Activated T-cell treated with anti-CD3 and anti-CD28 coated beads, Interleukin-2, amount 50 U/mL, for 72 hours (primary cell): Measurements from ENCODE around the gene DHX35. TPM values are rescaled to one million over a fixed set of nuclear protein-coding genes. Genes with fewer than 3 reads are reported as not detected.

Experiments used
- ATAC-seq, 2 donors: fragments of 150-1000 bp; cut with Tn5 transposase; replicated peaks in 1 of 2; 2 replicates each; pipeline ENCODE4 v1.10.0; 2021; ENCODE audit warnings: moderate library complexity in 2 of 2, mild to moderate bottlenecking in 1 of 2
- DNase-seq, 2 donors: peaks; one replicate each; pipeline ENCODE4 v3.0.0; 2021 to 2022; ENCODE audit warnings: mixed read lengths in 1 of 2
- H3K27ac Mint-ChIP-seq: one replicate; pipeline ENCODE4 v1.8.0; 2022; ENCODE audit warnings: mild to moderate bottlenecking, moderate library complexity, mixed read lengths
- H3K27me3 Mint-ChIP-seq: one replicate; pipeline ENCODE4 v1.8.0; 2022; ENCODE audit warnings: low read depth, mixed read lengths
- H3K36me3 Mint-ChIP-seq, 2 donors: one replicate each; pipeline ENCODE4 v1.8.0; 2022; ENCODE audit warnings: mixed read lengths in 2 of 2, mild to moderate bottlenecking in 1 of 2; ENCODE audit not compliant: insufficient read depth in 2 of 2
- H3K4me1 Mint-ChIP-seq: one replicate; pipeline ENCODE4 v1.8.0; 2022; ENCODE audit warnings: low read depth, mixed read lengths
- H3K4me3 Mint-ChIP-seq, 2 donors: one replicate each; pipeline ENCODE4 v1.8.0; 2022; ENCODE audit warnings: mild to moderate bottlenecking in 2 of 2, mixed read lengths in 2 of 2, moderate library complexity in 2 of 2
- H3K9me3 Mint-ChIP-seq, 2 donors: one replicate each; pipeline ENCODE4 v1.8.0; 2022; ENCODE audit warnings: mixed read lengths in 2 of 2
- total RNA-seq, 2 donors: library from RNA; stranded (reverse); gene quantifications; one replicate each; pipeline ENCODE4 v1.2.3, GENCODE V29; 2022

DHX35 gene
- total RNA-seq, 2 donors from 2014 or later = 9.4 to 14.2 TPM

GRCh38 chr20:39019805-39020325 is 57.7 kb downstream of the DHX35 start:
- peak; percentile 66 to 71 for DNase-seq
- Mint-ChIP-seq H3K36me3 (peaks cover 21 to 37% of the 10 kb centered on the region in 2 donors), H3K9me3 (peaks cover 1 to 2% of the 10 kb centered on the region in 2 donors), H3K27ac (peak overlapping the region; percentile 0), H3K27me3 (no peaks in the 10 kb centered on the region), H3K4me3 (peak overlapping the region; percentile 15 to 25), H3K4me1 (peaks cover 87% of the 10 kb centered on the region)
- peak; percentile 79 to 88 for ATAC-seq

GRCh38 chr20:39021748-39022147 is 59.6 kb downstream of the DHX35 start:
- DNase-seq = peak; percentile 44 to 51
- H3K4me1 Mint-ChIP-seq = peaks cover 93% of the 10 kb centered on the region
- H3K9me3 Mint-ChIP-seq = peaks cover 0 to 1% of the 10 kb centered on the region in 2 donors
- H3K36me3 Mint-ChIP-seq = peaks cover 20 to 32% of the 10 kb centered on the region in 2 donors
- H3K4me3 Mint-ChIP-seq = peak overlapping the region; percentile 27 to 30
- no peaks in the 10 kb centered on the region for H3K27me3 Mint-ChIP-seq
- H3K27ac Mint-ChIP-seq = peak overlapping the region; percentile 59
- ATAC-seq = peak; percentile 77 to 84

- H3K9me3 Mint-ChIP-seq = no peaks in the 10 kb centered on the region
- ATAC-seq = peak; percentile 53 to 68
- H3K4me3 Mint-ChIP-seq = peak overlapping the region; percentile 14
- H3K4me1 Mint-ChIP-seq = peaks cover 52% of the 10 kb centered on the region
- no peaks in the 10 kb centered on the region for H3K27me3 Mint-ChIP-seq
- no peak overlapping the region for H3K27ac Mint-ChIP-seq
- H3K36me3 Mint-ChIP-seq = peaks cover 13 to 17% of the 10 kb centered on the region in 2 donors
- peak; percentile 26 to 39 for DNase-seq
These were observed 63.7 kb downstream of the DHX35 start for GRCh38 chr20:39025883-39026282.

GRCh38 chr20:39029364-39029763 is 67.2 kb downstream of the DHX35 start:
- Mint-ChIP-seq H3K27me3 (no peaks in the 10 kb centered on the region), H3K36me3 (peaks cover 9 to 10% of the 10 kb centered on the region in 2 donors), H3K9me3 (no peaks in the 10 kb centered on the region), H3K27ac (no peak overlapping the region), H3K4me3 (no peak overlapping the region), H3K4me1 (peaks cover 22% of the 10 kb centered on the region)
- DNase-seq (no peak), ATAC-seq (no peak)

GRCh38 chr20:39032997-39033396 is 70.9 kb downstream of the DHX35 start:
- ATAC-seq (no peak), DNase-seq (no peak)
- Mint-ChIP-seq H3K4me1 (no peaks in the 10 kb centered on the region), H3K36me3 (peaks cover 2 to 12% of the 10 kb centered on the region in 2 donors), H3K4me3 (no peak overlapping the region), H3K9me3 (no peaks in the 10 kb centered on the region), H3K27me3 (no peaks in the 10 kb centered on the region), H3K27ac (no peak overlapping the region)

- Mint-ChIP-seq H3K36me3 (peaks cover 5 to 12% of the 10 kb centered on the region in 2 donors), H3K4me1 (no peaks in the 10 kb centered on the region), H3K9me3 (no peaks in the 10 kb centered on the region), H3K27me3 (no peaks in the 10 kb centered on the region), H3K27ac (no peak overlapping the region), H3K4me3 (no peak overlapping the region)
- no peak for ATAC-seq
- DNase-seq = no peak
These were observed 73.9 kb downstream of the DHX35 start for GRCh38 chr20:39036011-39036410.

GRCh38 chr20:39036851-39037250 is 74.7 kb downstream of the DHX35 start:
- Mint-ChIP-seq H3K4me3 (no peak overlapping the region), H3K27me3 (no peaks in the 10 kb centered on the region), H3K9me3 (no peaks in the 10 kb centered on the region), H3K36me3 (peaks cover 5 to 14% of the 10 kb centered on the region in 2 donors), H3K4me1 (no peaks in the 10 kb centered on the region), H3K27ac (no peak overlapping the region)
- no peak for DNase-seq
- no peak for ATAC-seq

GRCh38 chr20:39038047-39038446 is 75.9 kb downstream of the DHX35 start:
- H3K36me3 Mint-ChIP-seq = peaks cover 3 to 11% of the 10 kb centered on the region in 2 donors
- no peaks in the 10 kb centered on the region for H3K9me3 Mint-ChIP-seq
- DNase-seq (no peak), ATAC-seq (no peak)
- no peaks in the 10 kb centered on the region for H3K27me3 Mint-ChIP-seq
- no peak overlapping the region for H3K27ac Mint-ChIP-seq
- H3K4me1 Mint-ChIP-seq = no peaks in the 10 kb centered on the region
- no peak overlapping the region for H3K4me3 Mint-ChIP-seq

GRCh38 chr20:39038495-39038894 is 76.4 kb downstream of the DHX35 start:
- ATAC-seq (no peak), DNase-seq (no peak)
- Mint-ChIP-seq H3K4me1 (no peaks in the 10 kb centered on the region), H3K27me3 (no peaks in the 10 kb centered on the region), H3K36me3 (peaks cover 3 to 11% of the 10 kb centered on the region in 2 donors), H3K4me3 (no peak overlapping the region), H3K27ac (no peak overlapping the region), H3K9me3 (no peaks in the 10 kb centered on the region)

- Mint-ChIP-seq H3K9me3 (no peaks in the 10 kb centered on the region), H3K36me3 (peaks cover 3 to 11% of the 10 kb centered on the region in 2 donors), H3K4me1 (no peaks in the 10 kb centered on the region), H3K4me3 (no peak overlapping the region), H3K27me3 (no peaks in the 10 kb centered on the region), H3K27ac (peak overlapping the region; percentile 13)
- DNase-seq (no peak), ATAC-seq (no peak)
These were observed 77.1 kb downstream of the DHX35 start for GRCh38 chr20:39039261-39039660.

GRCh38 chr20:39040116-39040515 is 78.0 kb downstream of the DHX35 start:
- Mint-ChIP-seq H3K4me3 (no peak overlapping the region), H3K4me1 (no peaks in the 10 kb centered on the region), H3K27me3 (no peaks in the 10 kb centered on the region), H3K27ac (peak overlapping the region; percentile 25), H3K9me3 (no peaks in the 10 kb centered on the region), H3K36me3 (peaks cover 3 to 11% of the 10 kb centered on the region in 2 donors)
- DNase-seq (no peak), ATAC-seq (no peak)

- Mint-ChIP-seq H3K27me3 (no peaks in the 10 kb centered on the region), H3K4me3 (no peak overlapping the region), H3K36me3 (peaks cover 3 to 5% of the 10 kb centered on the region in 2 donors), H3K27ac (no peak overlapping the region), H3K9me3 (no peaks in the 10 kb centered on the region), H3K4me1 (no peaks in the 10 kb centered on the region)
- no peak for ATAC-seq
- DNase-seq = no peak
These were observed 78.9 kb downstream of the DHX35 start for GRCh38 chr20:39041067-39041466.

- Mint-ChIP-seq H3K27me3 (no peaks in the 10 kb centered on the region), H3K4me1 (no peaks in the 10 kb centered on the region), H3K36me3 (peaks cover 3% of the 10 kb centered on the region in 2 donors), H3K27ac (peak overlapping the region; percentile 10), H3K4me3 (no peak overlapping the region), H3K9me3 (no peaks in the 10 kb centered on the region)
- ATAC-seq (no peak), DNase-seq (no peak)
These were observed 80.4 kb downstream of the DHX35 start for GRCh38 chr20:39042279-39043150.
